Right atrium auricular region (tissue), 2 donors: ENCODE data around the gene CPXM2. TPM values are rescaled to one million over a fixed set of nuclear protein-coding genes. Genes with fewer than 3 reads are reported as not detected.

ENCODE experiments used
- DNase-seq: peaks from one replicate; pipeline ENCODE4 v3.0.0-alpha.2; 2019; ENCODE audit warnings: low spot score
- H3K27ac ChIP-seq, 2 donors: fragments of 200-600 bp; sonication (generic); 1 replicate in 1 of 2; 2 replicates in 1 of 2; pipeline ENCODE4 v1.5.1; 2016 to 2019
- H3K27me3 ChIP-seq, 2 donors: fragments of 200-600 bp; sonication (generic); one replicate each; pipeline versions ENCODE4 v1.5.1 to v1.6.0; 2017 to 2019
- H3K36me3 ChIP-seq: fragments of 200-600 bp; sonication (generic); one replicate; pipeline ENCODE4 v1.5.1; 2016
- H3K4me1 ChIP-seq, 2 donors: fragments of 200-600 bp; sonication (generic); one replicate each; pipeline versions ENCODE4 v1.5.1 to v1.6.0; 2017 to 2019
- H3K4me3 ChIP-seq, 2 donors: fragments of 200-600 bp; sonication (generic); 1 replicate in 1 of 2; 2 replicates in 1 of 2; pipeline ENCODE4 v1.5.1; 2017 to 2019; ENCODE audit warnings: mild to moderate bottlenecking in 1 of 2, moderate library complexity in 1 of 2
- H3K9me3 ChIP-seq, 2 donors: fragments of 200-600 bp; sonication (generic); one replicate each; pipeline ENCODE4 v1.5.1; 2019
- total RNA-seq, 2 donors: library from RNA; depleted of rRNA; stranded (reverse); fragments of >200 nt; gene quantifications; one replicate each; pipeline ENCODE4 v1.1.0, GENCODE V29; 2016
- TF ChIP-seq, protein P1 (sequence below), 2 donors: fragments of 200-600 bp; sonication (generic); IDR thresholded peaks; one replicate each; pipeline ENCODE4 v1.5.1; 2019; ENCODE audit warnings: antibody characterized with exemption in 2 of 2

CPXM2 gene
- total RNA-seq, 2 donors from 2014 or later = 8.3 to 8.5 TPM

- Histone ChIP-seq H3K36me3 (no peaks in the 10 kb centered on the region), H3K27ac (no peak overlapping the region), H3K4me3 (no peak overlapping the region), H3K9me3 (no peaks in the 10 kb centered on the region), H3K4me1 (no peaks in the 10 kb centered on the region), H3K27me3 (no peaks in the 10 kb centered on the region)
- no peak for DNase-seq
- TF ChIP-seq, protein P1, sequence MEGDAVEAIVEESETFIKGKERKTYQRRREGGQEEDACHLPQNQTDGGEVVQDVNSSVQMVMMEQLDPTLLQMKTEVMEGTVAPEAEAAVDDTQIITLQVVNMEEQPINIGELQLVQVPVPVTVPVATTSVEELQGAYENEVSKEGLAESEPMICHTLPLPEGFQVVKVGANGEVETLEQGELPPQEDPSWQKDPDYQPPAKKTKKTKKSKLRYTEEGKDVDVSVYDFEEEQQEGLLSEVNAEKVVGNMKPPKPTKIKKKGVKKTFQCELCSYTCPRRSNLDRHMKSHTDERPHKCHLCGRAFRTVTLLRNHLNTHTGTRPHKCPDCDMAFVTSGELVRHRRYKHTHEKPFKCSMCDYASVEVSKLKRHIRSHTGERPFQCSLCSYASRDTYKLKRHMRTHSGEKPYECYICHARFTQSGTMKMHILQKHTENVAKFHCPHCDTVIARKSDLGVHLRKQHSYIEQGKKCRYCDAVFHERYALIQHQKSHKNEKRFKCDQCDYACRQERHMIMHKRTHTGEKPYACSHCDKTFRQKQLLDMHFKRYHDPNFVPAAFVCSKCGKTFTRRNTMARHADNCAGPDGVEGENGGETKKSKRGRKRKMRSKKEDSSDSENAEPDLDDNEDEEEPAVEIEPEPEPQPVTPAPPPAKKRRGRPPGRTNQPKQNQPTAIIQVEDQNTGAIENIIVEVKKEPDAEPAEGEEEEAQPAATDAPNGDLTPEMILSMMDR (IDR thresholded peaks at IDR 0.05) = no peak
Observed at GRCh38 chr10:123774132-123774742, 117.4 kb downstream of the CPXM2 start.

DNA sequence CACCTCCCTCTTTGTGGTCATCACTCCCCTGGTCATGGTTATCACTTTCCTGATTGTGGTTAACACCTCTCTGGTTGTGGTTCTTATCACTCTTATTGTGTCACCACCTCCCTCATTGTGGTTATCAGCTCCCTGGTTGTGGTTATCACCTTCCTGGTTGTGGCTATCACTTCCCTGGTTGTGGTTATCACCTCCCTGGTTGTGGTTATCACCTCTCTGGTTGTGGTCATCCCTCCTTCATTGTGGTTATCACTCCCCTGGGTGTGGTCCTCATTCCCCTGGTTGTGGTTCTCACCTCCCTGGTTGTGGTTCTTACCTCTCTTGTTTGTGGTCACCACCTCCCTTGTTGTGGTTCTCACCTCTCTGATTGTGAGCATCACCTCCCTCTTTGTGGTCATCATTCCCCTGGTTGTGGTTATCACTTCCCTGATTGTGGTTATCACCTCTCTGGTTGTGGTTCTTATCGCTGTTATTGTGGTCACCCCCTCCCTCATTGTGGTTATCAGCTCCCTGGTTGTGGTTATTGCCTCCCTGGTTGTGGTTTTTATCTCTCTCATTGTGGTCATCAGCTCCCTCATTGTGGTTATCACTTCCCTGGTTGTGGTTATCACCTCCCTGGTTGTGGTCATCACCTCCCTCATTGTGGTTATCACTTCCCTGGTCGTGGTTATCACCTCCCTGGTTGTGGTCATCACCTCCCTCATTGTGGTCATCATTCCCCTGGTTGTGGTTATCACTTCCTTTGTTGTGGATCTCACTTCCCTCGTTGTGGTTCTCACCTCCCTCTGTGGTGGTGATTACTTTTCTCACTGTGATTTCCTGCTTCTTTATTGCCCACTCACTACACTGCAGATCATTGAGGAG is 118.7 kb downstream of the CPXM2 start:
- H3K27me3 ChIP-seq = no peaks in the 10 kb centered on the region
- no peaks in the 10 kb centered on the region for H3K4me1 ChIP-seq
- H3K36me3 ChIP-seq = no peaks in the 10 kb centered on the region
- no peak overlapping the region for H3K4me3 ChIP-seq
- no peak for DNase-seq
- TF ChIP-seq, protein P1 (IDR thresholded peaks at IDR 0.05) = no peak
- H3K9me3 ChIP-seq = no peaks in the 10 kb centered on the region
- no peak overlapping the region for H3K27ac ChIP-seq

GRCh38 chr10:123771877-123772644 is 119.5 kb downstream of the CPXM2 start:
- Histone ChIP-seq H3K4me1 (no peaks in the 10 kb centered on the region), H3K9me3 (no peaks in the 10 kb centered on the region), H3K27me3 (no peaks in the 10 kb centered on the region), H3K36me3 (no peaks in the 10 kb centered on the region), H3K27ac (no peak overlapping the region), H3K4me3 (no peak overlapping the region)
- TF ChIP-seq, protein P1 (IDR thresholded peaks at IDR 0.05) = no peak
- no peak for DNase-seq

DNA sequence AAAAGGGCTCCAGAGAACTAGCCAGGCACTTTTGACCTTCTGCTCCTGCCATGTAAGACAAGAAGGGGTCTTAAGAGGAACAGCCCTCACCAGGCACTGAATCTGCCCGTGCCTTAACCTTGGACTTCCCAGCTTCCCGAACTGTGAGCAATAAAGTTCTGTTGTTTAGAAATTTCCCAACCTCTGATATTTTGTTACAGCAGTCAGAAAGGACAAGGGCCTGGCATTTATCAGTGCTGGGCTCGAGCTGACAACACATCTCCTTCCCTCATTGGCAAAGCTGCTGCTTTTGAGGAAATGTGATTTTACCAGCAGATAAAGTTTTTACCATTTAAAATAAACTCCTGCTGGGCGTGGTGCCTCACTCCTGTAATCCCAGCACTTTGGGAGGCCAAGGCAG is 122.0 kb downstream of the CPXM2 start:
- H3K9me3 ChIP-seq = no peaks in the 10 kb centered on the region
- H3K4me3 ChIP-seq = no peak overlapping the region
- no peaks in the 10 kb centered on the region for H3K27me3 ChIP-seq
- no peaks in the 10 kb centered on the region for H3K36me3 ChIP-seq
- no peak for DNase-seq
- H3K4me1 ChIP-seq = no peaks in the 10 kb centered on the region
- TF ChIP-seq, protein P1 (IDR thresholded peaks at IDR 0.05) = no peak
- H3K27ac ChIP-seq = no peak overlapping the region

GRCh38 chr10:123766761-123767160 is 124.8 kb downstream of the CPXM2 start:
- Histone ChIP-seq H3K4me3 (no peak overlapping the region), H3K36me3 (no peaks in the 10 kb centered on the region), H3K27me3 (no peaks in the 10 kb centered on the region), H3K4me1 (no peaks in the 10 kb centered on the region), H3K27ac (no peak overlapping the region), H3K9me3 (no peaks in the 10 kb centered on the region)
- TF ChIP-seq, protein P1 (IDR thresholded peaks at IDR 0.05) = no peak
- DNase-seq = no peak
